Measurements from ENCODE around the gene SPATC1L.

The SPATC1L gene

DNA sequence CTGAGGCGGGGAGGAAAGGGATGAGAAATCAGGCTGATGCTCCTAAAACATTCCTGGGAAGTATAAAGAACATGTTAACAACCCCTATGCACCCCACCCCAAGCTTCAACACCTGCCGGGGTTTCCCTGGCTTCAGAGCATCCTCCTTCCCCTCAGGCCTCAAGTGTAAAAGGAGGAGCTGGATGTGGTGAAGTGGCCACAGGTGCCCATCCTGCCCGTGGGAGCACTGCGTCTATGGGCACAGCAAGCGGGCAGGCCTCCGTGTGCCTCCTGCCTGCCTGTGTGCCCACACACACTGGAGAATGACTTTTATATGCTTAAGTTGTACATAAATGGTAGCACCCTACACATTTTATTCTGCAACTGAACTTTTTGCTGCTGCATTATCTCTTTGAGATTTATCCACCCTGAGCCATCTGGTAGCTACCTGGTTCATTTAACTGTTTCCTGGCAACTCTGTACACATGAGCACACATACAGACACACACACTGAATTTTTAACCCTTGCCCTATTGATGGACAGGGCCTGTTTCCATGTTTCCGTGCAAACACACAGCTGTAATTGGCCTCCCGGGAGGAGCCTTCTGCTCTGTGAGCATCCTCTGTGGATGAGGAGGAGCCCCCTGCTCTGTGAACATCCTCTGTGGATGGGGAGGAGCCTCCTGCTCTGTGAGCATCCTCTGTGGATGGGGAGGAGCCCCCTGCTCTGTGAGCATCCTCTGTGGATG lies 15.4 kb downstream of the SPATC1L start:
- Histone ChIP-seq H3K4me1 (ENCODE audit: insufficient read depth, low read length) (no peaks in the 10 kb centered on the region), H3K36me3 (ENCODE audit: insufficient read depth, low read length) (peaks cover 13% of the 10 kb centered on the region; the same call in 1 of the 2 replicates), H3K27me3 (ENCODE audit: insufficient read depth, low read length) (no peaks in the 10 kb centered on the region), H3K27ac (ENCODE audit: low read depth, low read length) (no peak overlapping the region), H3K9ac (ENCODE audit: low read depth, low read length) (no peak overlapping the region), H3K9me3 (ENCODE audit: insufficient read depth, low read depth, low read length) (no peaks in the 10 kb centered on the region), H3K4me3 (ENCODE audit: low read length) (no peak overlapping the region)
- WGBS = 94% methylated on average over 8 of the region's 8 CpGs

DNA sequence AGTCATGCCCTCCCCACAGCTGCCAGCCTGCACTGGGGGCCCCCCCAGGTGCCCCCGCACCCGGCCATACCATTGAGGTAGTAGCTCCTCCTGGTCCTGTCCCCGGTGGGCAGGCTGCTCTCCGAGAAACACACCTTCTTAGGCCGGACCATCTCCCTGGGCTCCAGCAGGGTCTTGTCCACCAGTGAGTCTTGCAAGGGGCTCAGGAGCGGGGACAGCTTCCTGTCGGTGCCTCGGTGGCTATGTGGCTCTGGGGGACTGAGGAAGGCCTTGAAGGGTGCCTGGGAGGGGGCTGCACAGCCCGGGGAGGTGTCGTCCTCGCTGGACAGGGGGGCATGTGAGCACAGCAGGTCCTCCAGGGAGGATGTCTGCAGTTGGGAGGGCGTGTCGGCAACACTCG lies 16.0 kb downstream of the SPATC1L start:
- H3K4me1 ChIP-seq (ENCODE audit: insufficient read depth, low read length) = no peaks in the 10 kb centered on the region
- H3K27ac ChIP-seq (ENCODE audit: low read depth, low read length) = no peak overlapping the region
- H3K27me3 ChIP-seq (ENCODE audit: insufficient read depth, low read length) = no peaks in the 10 kb centered on the region
- H3K9me3 ChIP-seq (ENCODE audit: insufficient read depth, low read depth, low read length) = no peaks in the 10 kb centered on the region
- H3K4me3 ChIP-seq (ENCODE audit: low read length) = no peak overlapping the region
- no peak overlapping the region for H3K9ac ChIP-seq (ENCODE audit: low read depth, low read length)
- WGBS = 93% methylated on average over 14 of the region's 14 CpGs
- peaks cover 17% of the 10 kb centered on the region; the same call in 1 of the 2 replicates for H3K36me3 ChIP-seq (ENCODE audit: insufficient read depth, low read length)

DNA sequence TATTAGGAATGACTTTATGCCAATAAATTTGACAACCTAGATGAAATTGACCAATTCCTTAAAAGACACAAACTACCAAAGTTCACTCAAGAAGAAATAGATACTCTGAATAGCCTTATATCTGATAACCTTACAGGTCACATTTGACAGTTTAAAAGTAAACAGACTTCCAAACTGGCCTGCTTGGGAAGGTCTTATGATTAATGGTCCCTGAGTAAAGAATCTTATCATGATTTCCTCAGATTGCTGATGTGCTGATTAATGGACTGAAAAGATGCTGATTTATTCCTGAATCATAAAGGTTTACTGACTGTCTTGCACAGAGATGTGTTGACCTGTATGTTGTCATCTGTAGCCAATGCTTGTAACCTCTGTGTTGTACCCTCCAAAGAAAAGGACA lies 19.2 kb downstream of the SPATC1L start:
- Histone ChIP-seq H3K27ac (ENCODE audit: low read depth, low read length) (no peak overlapping the region), H3K9ac (ENCODE audit: low read depth, low read length) (no peak overlapping the region), H3K4me1 (ENCODE audit: insufficient read depth, low read length) (no peaks in the 10 kb centered on the region), H3K4me3 (ENCODE audit: low read length) (no peak overlapping the region), H3K36me3 (ENCODE audit: insufficient read depth, low read length) (peaks cover 27% of the 10 kb centered on the region), H3K27me3 (ENCODE audit: insufficient read depth, low read length) (no peaks in the 10 kb centered on the region), H3K9me3 (ENCODE audit: insufficient read depth, low read depth, low read length) (peaks cover 4% of the 10 kb centered on the region; the same call in 1 of the 2 replicates)

DNA sequence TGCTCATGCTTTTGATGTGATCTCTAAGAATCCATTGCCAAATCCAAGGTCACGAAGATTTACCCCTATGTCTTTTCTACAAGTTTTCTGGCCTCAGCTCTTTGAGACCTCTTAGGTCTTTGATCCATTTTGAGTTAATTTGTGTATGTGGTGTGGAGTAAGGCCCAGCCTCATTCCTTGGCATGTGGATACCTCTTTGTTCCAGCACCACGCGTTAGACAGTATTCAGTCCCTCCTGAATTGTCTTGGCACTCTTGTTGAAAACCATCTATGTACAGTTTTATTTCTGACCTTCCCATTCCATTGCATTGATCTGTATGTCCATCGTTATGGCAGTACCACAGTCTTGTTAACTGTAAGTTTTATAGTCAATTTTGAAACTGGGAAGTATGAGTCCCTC lies 20.9 kb downstream of the SPATC1L start:
- Histone ChIP-seq H3K27ac (ENCODE audit: low read depth, low read length) (no peak overlapping the region), H3K36me3 (ENCODE audit: insufficient read depth, low read length) (peaks cover 27% of the 10 kb centered on the region), H3K9me3 (ENCODE audit: insufficient read depth, low read depth, low read length) (peaks cover 4% of the 10 kb centered on the region; the same call in 1 of the 2 replicates), H3K9ac (ENCODE audit: low read depth, low read length) (no peak overlapping the region), H3K4me1 (ENCODE audit: insufficient read depth, low read length) (no peaks in the 10 kb centered on the region), H3K27me3 (ENCODE audit: insufficient read depth, low read length) (no peaks in the 10 kb centered on the region), H3K4me3 (ENCODE audit: low read length) (no peak overlapping the region)
- 95% methylated on average over 4 of the region's 4 CpGs for WGBS

DNA sequence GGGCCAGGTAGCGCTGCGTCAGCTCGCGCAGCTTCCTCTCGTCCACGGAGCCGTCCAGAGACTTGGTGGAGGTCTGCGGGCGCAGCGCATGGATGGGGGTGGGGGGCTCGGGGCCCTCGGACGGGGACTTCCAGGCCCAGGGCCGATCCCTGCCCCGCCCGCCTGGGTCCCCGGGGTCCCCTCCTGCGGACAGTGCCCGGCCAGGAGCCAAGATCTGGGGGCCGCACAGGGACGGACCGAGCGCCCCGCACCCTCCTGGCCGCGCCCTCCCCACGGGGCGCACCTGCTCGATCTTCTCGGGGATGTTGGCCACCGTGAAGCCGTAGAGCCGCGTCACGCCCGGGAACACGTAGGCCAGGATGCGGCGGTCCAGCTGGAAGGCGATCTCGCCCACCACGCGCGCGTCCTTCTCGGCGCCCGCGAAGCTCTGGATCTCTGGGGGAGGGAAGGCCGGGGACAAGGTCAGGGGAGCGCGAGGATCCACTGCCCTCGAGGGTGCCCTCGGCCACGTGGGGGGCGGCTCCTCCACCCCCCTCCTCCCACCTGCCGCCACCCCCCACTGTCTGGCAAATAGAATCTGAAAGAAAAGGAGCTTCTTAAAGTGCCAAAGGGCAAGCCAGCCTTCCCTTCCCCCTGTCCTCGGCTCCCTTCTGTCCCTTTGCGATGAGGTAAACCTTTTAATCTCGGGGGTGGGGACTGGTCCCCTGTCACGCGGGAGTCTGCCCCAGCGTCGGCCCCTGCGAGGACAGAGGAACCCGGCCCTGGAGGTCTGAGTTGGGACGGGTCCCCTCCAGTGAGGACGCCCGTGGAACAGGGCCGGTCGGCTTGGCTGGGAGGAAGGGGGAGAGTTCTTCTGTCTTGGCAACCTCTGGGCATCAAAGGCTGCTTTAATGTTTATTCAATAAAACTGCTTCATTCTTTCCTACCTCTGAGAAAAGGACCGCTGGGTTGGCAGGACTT lies 22.3 kb downstream of the SPATC1L start:
- peaks cover 14% of the 10 kb centered on the region for H3K36me3 ChIP-seq (ENCODE audit: insufficient read depth, low read length)
- H3K27ac ChIP-seq (ENCODE audit: low read depth, low read length) = no peak overlapping the region
- no peak overlapping the region for H3K4me3 ChIP-seq (ENCODE audit: low read length)
- H3K4me1 ChIP-seq (ENCODE audit: insufficient read depth, low read length) = no peaks in the 10 kb centered on the region
- no peak overlapping the region for H3K9ac ChIP-seq (ENCODE audit: low read depth, low read length)
- peaks cover 4% of the 10 kb centered on the region; the same call in 1 of the 2 replicates for H3K9me3 ChIP-seq (ENCODE audit: insufficient read depth, low read depth, low read length)
- no peaks in the 10 kb centered on the region for H3K27me3 ChIP-seq (ENCODE audit: insufficient read depth, low read length)
- WGBS = 94% methylated on average over 71 of the region's 72 CpGs

DNA sequence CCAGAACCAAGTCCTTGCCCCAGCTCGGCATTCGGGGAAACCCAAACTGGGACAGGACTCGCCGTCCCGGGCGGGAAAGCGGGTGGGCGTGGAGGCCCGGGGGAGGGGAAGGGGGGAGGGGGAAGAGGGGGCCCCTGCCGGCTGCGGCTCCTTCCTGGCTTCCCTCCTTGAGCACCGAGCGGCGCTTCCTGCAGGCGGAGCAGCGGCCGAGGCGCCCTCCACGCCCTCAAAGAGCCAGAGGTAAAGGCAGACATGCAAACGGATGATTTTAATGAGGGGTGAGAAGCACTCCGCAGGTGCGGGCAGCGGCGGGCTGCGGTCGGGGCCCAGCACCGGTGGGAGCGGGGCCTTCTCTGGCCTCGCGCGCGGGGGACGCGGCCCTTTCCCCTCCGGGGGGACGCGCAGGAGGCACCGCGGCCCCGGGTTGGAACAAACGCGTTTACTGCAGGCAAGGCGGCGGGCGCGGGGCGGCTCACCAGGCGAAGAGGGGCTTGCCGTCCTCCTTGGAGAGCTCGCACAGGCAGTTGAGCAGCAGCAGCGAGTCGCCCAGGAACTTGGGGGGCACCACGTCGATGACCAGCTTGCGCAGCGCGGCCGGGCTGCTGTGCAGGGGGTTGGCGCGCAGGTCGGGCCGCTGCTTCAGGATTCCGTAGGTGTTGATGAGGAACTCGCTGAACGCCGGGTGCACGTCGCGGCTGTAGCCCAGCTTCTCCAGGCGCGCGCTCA lies 23.2 kb downstream of the SPATC1L start:
- no peaks in the 10 kb centered on the region for H3K4me1 ChIP-seq (ENCODE audit: insufficient read depth, low read length)
- H3K9ac ChIP-seq (ENCODE audit: low read depth, low read length) = no peak overlapping the region
- H3K9me3 ChIP-seq (ENCODE audit: insufficient read depth, low read depth, low read length) = peaks cover 4% of the 10 kb centered on the region; the same call in 1 of the 2 replicates
- H3K4me3 ChIP-seq (ENCODE audit: low read length) = no peak overlapping the region
- 97% methylated on average over 65 of the region's 72 CpGs for WGBS
- H3K36me3 ChIP-seq (ENCODE audit: insufficient read depth, low read length) = peaks cover 14% of the 10 kb centered on the region
- H3K27me3 ChIP-seq (ENCODE audit: insufficient read depth, low read length) = no peaks in the 10 kb centered on the region
- H3K27ac ChIP-seq (ENCODE audit: low read depth, low read length) = no peak overlapping the region

DNA sequence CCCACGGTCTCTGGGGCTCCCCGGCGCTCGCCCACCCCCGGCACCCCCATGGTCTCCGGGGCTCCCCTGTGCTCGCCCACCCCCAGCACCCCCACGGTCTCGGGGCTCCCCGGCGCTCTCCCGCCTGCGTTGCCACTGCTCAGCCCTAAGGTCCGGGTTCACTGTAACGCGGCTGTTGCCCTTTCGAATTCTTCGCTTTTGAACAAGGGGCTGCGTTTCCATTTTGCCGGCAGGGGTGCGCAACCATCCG lies 23.7 kb downstream of the SPATC1L start:
- H3K27ac ChIP-seq (ENCODE audit: low read depth, low read length) = no peak overlapping the region
- peaks cover 14% of the 10 kb centered on the region for H3K36me3 ChIP-seq (ENCODE audit: insufficient read depth, low read length)
- no peaks in the 10 kb centered on the region for H3K4me1 ChIP-seq (ENCODE audit: insufficient read depth, low read length)
- WGBS = 93% methylated on average over 22 of the region's 22 CpGs
- H3K4me3 ChIP-seq (ENCODE audit: low read length) = no peak overlapping the region
- H3K9ac ChIP-seq (ENCODE audit: low read depth, low read length) = no peak overlapping the region
- H3K27me3 ChIP-seq (ENCODE audit: insufficient read depth, low read length) = no peaks in the 10 kb centered on the region
- H3K9me3 ChIP-seq (ENCODE audit: insufficient read depth, low read depth, low read length) = peaks cover 4% of the 10 kb centered on the region; the same call in 1 of the 2 replicates

DNA sequence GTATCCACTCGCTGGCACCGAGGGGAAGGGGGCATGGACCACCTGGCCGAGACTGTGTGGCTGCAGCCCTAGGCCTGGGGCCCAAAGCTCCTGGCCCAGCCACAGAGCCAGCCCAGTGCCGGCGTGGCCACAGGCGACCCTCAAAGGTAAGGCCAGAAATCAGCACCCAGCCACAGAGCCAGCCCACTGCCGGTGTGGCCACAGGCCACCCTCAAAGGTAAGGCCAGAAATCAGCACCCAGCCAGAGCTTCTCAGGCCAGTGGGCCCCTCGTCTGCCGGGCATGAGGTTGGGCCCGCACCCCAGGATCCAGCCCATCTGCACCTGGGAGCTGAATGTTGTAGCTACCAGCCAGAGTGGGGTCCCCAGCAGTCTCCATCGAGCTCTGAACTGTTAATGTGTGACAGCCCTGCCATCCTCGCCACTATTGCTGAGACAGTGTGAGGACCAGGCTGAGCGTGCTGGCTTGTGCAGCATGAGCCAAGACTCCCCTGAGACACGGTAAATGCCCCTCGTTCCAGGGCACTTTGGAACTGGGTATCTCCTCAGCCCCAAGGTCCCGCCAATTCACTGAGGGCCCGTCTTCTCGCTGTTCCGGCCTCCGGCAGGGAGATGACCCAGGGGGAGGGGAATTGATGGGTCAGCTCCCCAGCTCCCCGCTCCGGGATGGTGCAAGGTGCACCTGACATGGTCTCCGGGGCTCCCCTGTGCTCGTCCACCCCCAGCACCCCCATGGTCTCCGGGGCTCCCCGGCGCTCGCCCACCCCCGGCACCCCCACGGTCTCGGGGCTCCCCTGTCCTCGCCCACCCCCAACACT lies 24.2 kb downstream of the SPATC1L start:
- no peak overlapping the region for H3K4me3 ChIP-seq (ENCODE audit: low read length)
- H3K4me1 ChIP-seq (ENCODE audit: insufficient read depth, low read length) = no peaks in the 10 kb centered on the region
- H3K36me3 ChIP-seq (ENCODE audit: insufficient read depth, low read length) = peaks cover 14% of the 10 kb centered on the region
- H3K9ac ChIP-seq (ENCODE audit: low read depth, low read length) = no peak overlapping the region
- no peaks in the 10 kb centered on the region for H3K27me3 ChIP-seq (ENCODE audit: insufficient read depth, low read length)
- WGBS = 96% methylated on average over 32 of the region's 32 CpGs
- H3K9me3 ChIP-seq (ENCODE audit: insufficient read depth, low read depth, low read length) = peaks cover 4% of the 10 kb centered on the region; the same call in 1 of the 2 replicates
- no peak overlapping the region for H3K27ac ChIP-seq (ENCODE audit: low read depth, low read length)

DNA sequence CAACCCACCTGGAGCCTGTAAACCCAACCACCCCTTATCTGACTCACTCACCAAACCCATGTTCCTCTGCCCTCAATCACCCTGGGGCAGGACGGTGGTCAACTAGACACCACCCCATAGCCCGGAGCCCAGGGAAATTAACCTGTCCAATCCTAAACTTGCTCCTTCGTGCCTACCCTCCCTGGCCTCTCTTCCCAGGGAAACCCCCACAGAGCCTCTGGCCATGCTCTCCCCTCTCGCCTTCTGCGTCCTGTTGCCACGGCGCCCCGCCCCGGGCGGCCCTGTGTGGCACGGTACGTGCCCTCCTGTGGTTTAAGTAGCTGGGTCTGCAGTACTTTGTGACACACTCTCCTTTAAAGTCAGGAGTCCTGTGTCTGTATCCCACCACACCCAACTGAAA lies 24.9 kb downstream of the SPATC1L start:
- Histone ChIP-seq H3K36me3 (ENCODE audit: insufficient read depth, low read length) (peaks cover 14% of the 10 kb centered on the region), H3K27ac (ENCODE audit: low read depth, low read length) (no peak overlapping the region), H3K9ac (ENCODE audit: low read depth, low read length) (no peak overlapping the region), H3K9me3 (ENCODE audit: insufficient read depth, low read depth, low read length) (peaks cover 4% of the 10 kb centered on the region; the same call in 1 of the 2 replicates), H3K4me3 (ENCODE audit: low read length) (no peak overlapping the region), H3K4me1 (ENCODE audit: insufficient read depth, low read length) (no peaks in the 10 kb centered on the region), H3K27me3 (ENCODE audit: insufficient read depth, low read length) (no peaks in the 10 kb centered on the region)
- WGBS = 96% methylated on average over 12 of the region's 12 CpGs

DNA sequence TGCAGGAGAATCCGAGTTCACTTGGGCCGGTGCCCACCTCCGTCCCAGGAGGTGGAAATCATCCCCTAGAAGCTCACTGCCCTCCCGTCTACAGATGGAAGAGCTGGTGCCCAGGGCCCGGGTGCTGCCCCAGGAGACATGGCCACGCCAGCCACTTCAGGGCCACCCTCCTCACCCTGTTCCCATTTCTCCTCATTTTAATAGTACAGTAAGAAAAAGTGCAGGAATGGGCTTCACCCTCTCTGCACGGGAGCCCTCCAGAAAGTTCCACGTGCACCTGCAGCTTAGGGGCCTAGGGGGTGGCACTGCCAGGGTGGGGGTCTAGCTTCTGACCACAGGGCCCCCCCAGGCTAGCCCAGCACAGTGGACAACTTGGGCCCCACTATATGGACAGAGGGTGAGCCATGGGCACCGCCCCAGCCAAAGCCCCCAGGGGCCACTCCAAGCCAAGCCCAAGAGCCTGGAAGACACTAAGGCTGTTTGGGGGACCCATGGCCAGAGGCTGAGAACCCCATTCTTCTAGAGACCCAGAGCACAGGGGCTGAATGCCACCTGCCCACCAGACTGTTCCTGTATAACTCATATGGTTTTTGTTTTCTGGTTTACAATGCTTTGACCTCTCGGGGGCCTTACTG lies 25.5 kb downstream of the SPATC1L start:
- Histone ChIP-seq H3K4me3 (ENCODE audit: low read length) (no peak overlapping the region), H3K27ac (ENCODE audit: low read depth, low read length) (no peak overlapping the region), H3K4me1 (ENCODE audit: insufficient read depth, low read length) (no peaks in the 10 kb centered on the region), H3K9ac (ENCODE audit: low read depth, low read length) (no peak overlapping the region), H3K36me3 (ENCODE audit: insufficient read depth, low read length) (peaks cover 14% of the 10 kb centered on the region), H3K9me3 (ENCODE audit: insufficient read depth, low read depth, low read length) (peaks cover 4% of the 10 kb centered on the region; the same call in 1 of the 2 replicates), H3K27me3 (ENCODE audit: insufficient read depth, low read length) (no peaks in the 10 kb centered on the region)
- WGBS = 94% methylated on average over 10 of the region's 10 CpGs
